ENCODE results near the gene PAQR6.

PAQR6 gene

GRCh38 chr1:156247460-156248322 is at the start of gene PAQR6:
TSS of gene PAQR6 (minus strand) at chr1:156248056. CDS start at chr1:156246731, 1,325 bp downstream.
- DNase-seq = no peak

- DNase-seq = peak; percentile 11 to 14
Measured at GRCh38 chr1:156295391-156295947, 47.6 kb upstream of the PAQR6 start, which contains the start of gene GLMP. TSS of gene GLMP (minus strand) at chr1:156295679. CDS start at chr1:156295645, 34 bp downstream.

- no peak for DNase-seq
Measured at GRCh38 chr1:156293895-156294294, 46.0 kb upstream of the PAQR6 start.

GRCh38 chr1:156293098-156293434 is 45.2 kb upstream of the PAQR6 start:
- DNase-seq = no peak

GRCh38 chr1:156291226-156292061 is 43.6 kb upstream of the PAQR6 start:
- DNase-seq = no peak

- no peak for DNase-seq
Measured at GRCh38 chr1:156289857-156290256, 42.0 kb upstream of the PAQR6 start.

- no peak for DNase-seq
Measured at GRCh38 chr1:156286061-156286460, 38.2 kb upstream of the PAQR6 start.

GRCh38 chr1:156285437-156285836 is 37.6 kb upstream of the PAQR6 start:
- no peak for DNase-seq

- no peak for DNase-seq
Measured at GRCh38 chr1:156284757-156285156, 36.9 kb upstream of the PAQR6 start.

GRCh38 chr1:156284112-156284511 is 36.3 kb upstream of the PAQR6 start, which contains the start of gene TMEM79:
TSS of gene TMEM79 (plus strand) at chr1:156284325. CDS start at chr1:156285227, 902 bp downstream.
- no peak for DNase-seq

GRCh38 chr1:156283521-156283920 is 35.7 kb upstream of the PAQR6 start:
- DNase-seq = no peak

GRCh38 chr1:156282479-156283222 is 34.8 kb upstream of the PAQR6 start, which contains the start of gene SMG5:
TSS of gene SMG5 (minus strand) at chr1:156282825. CDS start at chr1:156282680, 145 bp downstream.
- DNase-seq = peak; percentile 89 to 97

GRCh38 chr1:156281693-156282478 is 34.0 kb upstream of the PAQR6 start:
- peak in 1 of 2 donors; percentile 2 for DNase-seq

- DNase-seq = peak in 1 of 2 donors; percentile 56
Measured at GRCh38 chr1:156281281-156281680, 33.4 kb upstream of the PAQR6 start.

- DNase-seq = no peak
Measured at GRCh38 chr1:156279837-156280236, 32.0 kb upstream of the PAQR6 start.

- DNase-seq = no peak
Measured at GRCh38 chr1:156276966-156277381, 29.1 kb upstream of the PAQR6 start.

- no peak for DNase-seq
Measured at GRCh38 chr1:156276532-156276931, 28.7 kb upstream of the PAQR6 start.

GRCh38 chr1:156270314-156270713 is 22.5 kb upstream of the PAQR6 start:
- no peak for DNase-seq

GRCh38 chr1:156268336-156268735 is 20.5 kb upstream of the PAQR6 start:
- DNase-seq = no peak

- no peak for DNase-seq
Measured at GRCh38 chr1:156266051-156266450, 18.2 kb upstream of the PAQR6 start.

- no peak for DNase-seq
Measured at GRCh38 chr1:156263288-156263655, 15.4 kb upstream of the PAQR6 start.
